Colonic mucosa (tissue), 4 donors: ENCODE data around the gene NDRG3. TPM values are rescaled to one million over a fixed set of nuclear protein-coding genes. Genes with fewer than 3 reads are reported as not detected.
"Not testable (repeated sequence)": the region's sequence is repeated elsewhere in the genome, so short reads cannot be mapped to it uniquely, and the experiment has no call there.

Experiments
- DNase-seq: peaks from one replicate; pipeline ENCODE4 v3.0.0-alpha.2; 2020
- H3K27ac ChIP-seq: fragments of 200-600 bp; one replicate; pipeline ENCODE4 v1.8.0; 2021
- H3K27me3 ChIP-seq: fragments of 200-600 bp; one replicate; pipeline ENCODE4 v1.8.0; 2021
- H3K36me3 ChIP-seq: fragments of 200-600 bp; one replicate; pipeline ENCODE4 v1.8.0; 2021
- H3K4me1 ChIP-seq: fragments of 200-600 bp; one replicate; pipeline ENCODE4 v1.8.0; 2021; ENCODE audit warnings: mild to moderate bottlenecking
- H3K4me3 ChIP-seq: fragments of 200-600 bp; one replicate; pipeline ENCODE4 v1.8.0; 2021
- H3K9ac ChIP-seq, 2 donors: one replicate each; pipeline ENCODE4 v1.7.0; 2013; ENCODE audit warnings: control low read depth in 2 of 2, low read depth in 2 of 2, low read length in 2 of 2
- H3K9me3 ChIP-seq: fragments of 200-600 bp; one replicate; pipeline ENCODE4 v1.8.0; 2021
- intact Hi-C: fragments of 100-400 bp; cut with DNase I; formaldehyde crosslinking; loops from one replicate; pipeline ENCODE4 v1.14.1; 2022
- total RNA-seq, 2 donors: library from RNA; stranded (reverse); fragmentation: NEBNext Ultra II Directional in 1 of 2; extraction: Animal tissue kit (Norgen Biotek cat#: 25700) in 1 of 2; gene quantifications; one replicate each; pipeline ENCODE4 v1.2.1, GENCODE V29; 2021
- TF ChIP-seq, protein P1 (sequence below): fragments of 200-600 bp; IDR thresholded peaks from one replicate; pipeline ENCODE4 v1.8.0; 2022; ENCODE audit warnings: antibody characterized with exemption, mild to moderate bottlenecking
- donor health status: healthy.
- donor health status: DM: no; HTN: no; CAD: no.
- donor health status: DM: no; HTN: no; CAD: no.

Gene NDRG3
- total RNA-seq, 2 donors from 2014 or later, result 30.0 to 32.0 TPM

DNA sequence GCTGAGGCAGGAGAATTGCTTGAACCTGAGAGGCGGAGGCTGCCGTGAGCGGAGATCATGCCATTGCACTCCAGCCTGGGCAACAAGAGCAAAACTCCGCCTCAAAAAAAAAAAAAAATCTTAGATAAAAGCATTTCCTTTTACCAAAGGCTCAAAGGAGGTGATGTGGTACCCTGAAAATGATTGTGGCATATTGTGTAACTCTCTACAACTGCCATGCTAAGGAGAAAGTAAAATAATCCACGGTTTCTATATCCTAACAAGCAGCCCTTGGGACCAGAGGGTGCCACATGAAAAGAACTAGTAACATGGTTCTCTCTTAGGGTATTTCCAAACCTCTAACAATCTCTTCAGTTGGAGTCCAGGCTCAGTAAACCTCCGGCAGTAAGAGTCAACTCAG, 61.1 kb downstream of the NDRG3 start:
- Histone ChIP-seq H3K36me3 (no peaks in the 10 kb centered on the region), H3K27ac (no peak overlapping the region), H3K4me1 (no peaks in the 10 kb centered on the region), H3K9ac (no peak overlapping the region), H3K4me3 (no peak overlapping the region), H3K9me3 (no peaks in the 10 kb centered on the region), H3K27me3 (no peaks in the 10 kb centered on the region)
- DNase-seq, result no peak
- intact Hi-C loops, result no loop called here
- TF ChIP-seq, protein P1, sequence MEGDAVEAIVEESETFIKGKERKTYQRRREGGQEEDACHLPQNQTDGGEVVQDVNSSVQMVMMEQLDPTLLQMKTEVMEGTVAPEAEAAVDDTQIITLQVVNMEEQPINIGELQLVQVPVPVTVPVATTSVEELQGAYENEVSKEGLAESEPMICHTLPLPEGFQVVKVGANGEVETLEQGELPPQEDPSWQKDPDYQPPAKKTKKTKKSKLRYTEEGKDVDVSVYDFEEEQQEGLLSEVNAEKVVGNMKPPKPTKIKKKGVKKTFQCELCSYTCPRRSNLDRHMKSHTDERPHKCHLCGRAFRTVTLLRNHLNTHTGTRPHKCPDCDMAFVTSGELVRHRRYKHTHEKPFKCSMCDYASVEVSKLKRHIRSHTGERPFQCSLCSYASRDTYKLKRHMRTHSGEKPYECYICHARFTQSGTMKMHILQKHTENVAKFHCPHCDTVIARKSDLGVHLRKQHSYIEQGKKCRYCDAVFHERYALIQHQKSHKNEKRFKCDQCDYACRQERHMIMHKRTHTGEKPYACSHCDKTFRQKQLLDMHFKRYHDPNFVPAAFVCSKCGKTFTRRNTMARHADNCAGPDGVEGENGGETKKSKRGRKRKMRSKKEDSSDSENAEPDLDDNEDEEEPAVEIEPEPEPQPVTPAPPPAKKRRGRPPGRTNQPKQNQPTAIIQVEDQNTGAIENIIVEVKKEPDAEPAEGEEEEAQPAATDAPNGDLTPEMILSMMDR, result no peak

DNA sequence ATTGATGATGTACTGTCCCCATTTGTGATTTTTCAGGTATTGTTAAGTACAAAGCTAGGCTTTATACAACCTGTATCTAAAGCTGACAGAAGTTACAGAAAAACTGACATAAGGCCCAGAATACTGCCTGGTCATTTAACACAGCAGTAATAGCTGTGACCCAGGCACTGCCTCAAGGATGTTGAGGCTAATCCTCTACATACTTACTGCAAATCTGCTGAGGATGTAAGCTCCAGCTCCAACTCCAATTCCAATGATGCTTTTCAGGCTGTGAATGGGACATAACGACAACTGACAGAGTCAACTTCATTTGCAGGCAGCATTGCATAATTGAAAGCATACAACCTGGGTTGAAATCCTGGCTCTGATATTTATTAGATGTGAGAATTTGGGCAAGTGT, 63.6 kb downstream of the NDRG3 start:
- no peak for DNase-seq
- H3K4me3 ChIP-seq, result no peak overlapping the region
- H3K9ac ChIP-seq, result no peak overlapping the region
- intact Hi-C loops, result no loop called here
- no peaks in the 10 kb centered on the region for H3K4me1 ChIP-seq
- no peak overlapping the region for H3K27ac ChIP-seq
- no peaks in the 10 kb centered on the region for H3K9me3 ChIP-seq
- no peaks in the 10 kb centered on the region for H3K27me3 ChIP-seq
- no peaks in the 10 kb centered on the region for H3K36me3 ChIP-seq
- TF ChIP-seq, protein P1, result no peak

DNA sequence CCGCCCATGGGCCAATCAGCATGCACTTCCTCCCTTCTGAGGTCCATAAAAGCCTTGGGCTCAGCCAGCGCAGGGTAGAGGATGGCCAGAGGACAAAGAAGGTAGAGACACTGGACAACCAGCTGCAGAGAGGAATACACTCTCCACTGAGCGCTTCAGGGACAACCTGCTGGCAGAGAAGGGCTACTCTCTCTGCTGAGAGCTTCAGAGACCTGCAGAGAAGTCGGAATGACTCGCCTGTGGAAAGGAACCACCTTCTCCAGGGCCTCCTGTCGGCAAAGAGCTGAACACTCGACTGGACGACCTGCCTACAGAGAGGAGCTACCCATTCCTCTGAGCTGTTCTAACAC, 68.5 kb downstream of the NDRG3 start:
- no peak overlapping the region for H3K27ac ChIP-seq
- H3K36me3 ChIP-seq, result no peaks in the 10 kb centered on the region

DNA sequence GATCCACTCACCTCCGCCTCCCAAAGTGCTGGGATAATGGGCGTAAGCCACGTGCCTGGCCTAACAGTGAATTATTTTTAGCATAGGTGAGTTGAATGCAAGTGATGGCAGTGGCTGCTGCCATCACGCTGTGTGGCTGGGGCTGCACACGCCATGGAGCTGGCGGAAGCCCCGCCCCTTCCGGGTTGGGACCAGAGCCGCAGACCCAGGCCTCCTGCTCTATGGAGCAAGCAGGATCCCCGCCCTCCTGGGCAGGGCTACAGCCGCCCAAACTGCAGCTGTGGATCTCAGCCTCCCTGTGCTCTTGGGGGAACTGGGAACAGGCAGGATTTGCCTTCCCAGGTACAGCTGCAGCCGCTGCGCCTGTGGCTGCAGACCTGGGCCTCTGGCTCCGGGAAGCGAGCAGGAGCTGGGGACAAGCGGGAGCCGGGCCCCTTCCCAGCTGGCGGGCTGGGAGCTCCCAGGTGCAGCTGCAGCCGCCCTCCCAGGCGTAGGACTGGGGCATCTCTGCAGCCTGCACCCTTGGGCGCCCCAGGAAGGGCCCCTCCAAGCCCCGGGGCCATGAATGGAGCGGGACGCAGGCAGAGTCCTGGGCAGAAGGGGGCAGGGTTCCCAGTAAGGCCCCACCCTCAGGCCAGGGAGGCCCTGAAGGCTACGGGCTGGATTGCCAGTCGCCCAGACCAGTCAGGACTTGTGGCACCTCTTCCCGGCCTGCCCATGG, 69.0 kb downstream of the NDRG3 start:
- H3K9me3 ChIP-seq, result no peaks in the 10 kb centered on the region
- H3K36me3 ChIP-seq, result no peaks in the 10 kb centered on the region
- H3K4me1 ChIP-seq, result no peaks in the 10 kb centered on the region
- H3K9ac ChIP-seq, result no peak overlapping the region
- intact Hi-C loops, result no loop called here
- H3K27me3 ChIP-seq, result no peaks in the 10 kb centered on the region
- no peak overlapping the region for H3K4me3 ChIP-seq
- H3K27ac ChIP-seq, result no peak overlapping the region
- TF ChIP-seq, protein P1, result no peak
- DNase-seq, result no peak

More for the DNA sequence above, 68.5 kb downstream of the NDRG3 start:
- Histone ChIP-seq H3K27me3 (no peaks in the 10 kb centered on the region), H3K4me1 (no peaks in the 10 kb centered on the region), H3K9me3 (no peaks in the 10 kb centered on the region), H3K4me3 (no peak overlapping the region), H3K9ac (no peak overlapping the region)
- TF ChIP-seq, protein P1, result no peak
- DNase-seq, result no peak
- intact Hi-C loops, result no loop called here

DNA sequence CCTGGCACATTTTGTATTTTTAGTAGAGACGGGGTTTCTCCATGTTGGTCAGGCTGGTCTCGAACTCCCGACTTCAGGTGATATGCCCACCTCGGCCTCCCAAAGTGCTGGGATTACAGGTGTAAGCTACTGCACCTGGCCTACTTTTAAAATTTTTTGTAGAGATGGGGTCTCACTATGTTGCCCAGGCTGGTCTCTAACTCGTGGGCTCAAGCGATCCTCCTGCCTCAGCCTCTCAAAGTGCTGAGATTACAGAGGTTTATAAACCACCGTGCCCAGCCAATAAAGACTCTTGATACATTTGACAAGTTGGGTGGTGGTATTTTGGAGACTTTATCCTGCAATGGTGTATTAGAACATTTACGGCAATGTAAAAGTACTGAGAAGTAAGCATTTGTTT, 70.3 kb downstream of the NDRG3 start:
- H3K27ac ChIP-seq, H3K4me3 ChIP-seq, H3K36me3 ChIP-seq, H3K9ac ChIP-seq, DNase-seq, H3K4me1 ChIP-seq, H3K9me3 ChIP-seq, H3K27me3 ChIP-seq, intact Hi-C loops: not testable (repeated sequence)

DNA sequence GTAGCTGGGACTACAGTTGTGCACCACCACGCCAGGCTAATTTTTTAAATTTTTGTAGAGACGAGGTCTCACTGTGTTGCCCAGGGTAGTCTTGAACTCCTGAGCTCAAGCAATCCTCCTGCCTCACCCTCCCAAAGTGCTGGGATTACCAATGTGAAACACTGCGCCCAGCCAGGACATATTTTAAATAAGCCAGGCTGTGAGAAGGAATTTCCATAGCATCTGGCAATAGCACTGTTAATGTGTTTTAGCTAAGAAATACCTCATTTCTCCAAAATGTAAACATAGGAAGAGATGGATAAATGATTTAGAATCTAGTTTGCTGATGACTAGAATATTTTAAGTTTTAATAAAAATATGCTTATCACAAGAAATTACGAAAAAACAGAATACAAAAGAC, 72.9 kb downstream of the NDRG3 start:
- TF ChIP-seq, protein P1, result no peak
- Histone ChIP-seq H3K9ac (no peak overlapping the region), H3K4me1 (no peaks in the 10 kb centered on the region), H3K4me3 (no peak overlapping the region), H3K36me3 (no peaks in the 10 kb centered on the region), H3K27ac (no peak overlapping the region), H3K27me3 (no peaks in the 10 kb centered on the region), H3K9me3 (no peaks in the 10 kb centered on the region)
- intact Hi-C loops, result no loop called here
- no peak for DNase-seq
